ES-I3 (cell line): ENCODE results near the gene CDH26.
"Not testable (repeated sequence)": the region's sequence is repeated elsewhere in the genome, so short reads cannot be mapped to it uniquely, and the experiment has no call there.

Experiments used
- H3K36me3 ChIP-seq: 2 replicates; pipeline ENCODE4 v1.6.1; 2013; ENCODE audit warnings: mild to moderate bottlenecking, low read length, control low read depth, moderate library complexity; ENCODE audit not compliant: insufficient read depth
- H3K4me1 ChIP-seq: 2 replicates; pipeline ENCODE4 v1.6.1; 2013; ENCODE audit warnings: mild to moderate bottlenecking, control low read depth, low read length; ENCODE audit not compliant: insufficient read depth
- H3K9ac ChIP-seq: 2 replicates; pipeline ENCODE4 v1.6.1; 2013; ENCODE audit warnings: low read depth, mild to moderate bottlenecking, low read length, moderate library complexity
- H3K9me3 ChIP-seq: 2 replicates; pipeline ENCODE4 v1.6.1; 2013; ENCODE audit warnings: mild to moderate bottlenecking, low read length, moderate library complexity; ENCODE audit not compliant: control insufficient read depth, insufficient read depth

CDH26 gene

GRCh38 chr20:59948828-59949720 is 9.1 kb upstream of the CDH26 start:
- peaks cover 12% of the 10 kb centered on the region for H3K4me1 ChIP-seq
- no peaks in the 10 kb centered on the region for H3K9me3 ChIP-seq
- no peaks in the 10 kb centered on the region for H3K36me3 ChIP-seq
- H3K9ac ChIP-seq = no peak overlapping the region

- no peak overlapping the region for H3K9ac ChIP-seq
- no peaks in the 10 kb centered on the region for H3K36me3 ChIP-seq
- peaks cover 12% of the 10 kb centered on the region for H3K4me1 ChIP-seq
- H3K9me3 ChIP-seq = no peaks in the 10 kb centered on the region
Measured at GRCh38 chr20:59949911-59950310, 8.3 kb upstream of the CDH26 start.

- no peaks in the 10 kb centered on the region for H3K9me3 ChIP-seq
- H3K36me3 ChIP-seq = no peaks in the 10 kb centered on the region
- no peaks in the 10 kb centered on the region for H3K4me1 ChIP-seq
- H3K9ac ChIP-seq = no peak overlapping the region
Measured at GRCh38 chr20:59954718-59955117, 3.5 kb upstream of the CDH26 start.

GRCh38 chr20:59955131-59955796 is 3.0 kb upstream of the CDH26 start:
- no peaks in the 10 kb centered on the region for H3K9me3 ChIP-seq
- H3K4me1 ChIP-seq = no peaks in the 10 kb centered on the region
- no peaks in the 10 kb centered on the region for H3K36me3 ChIP-seq
- no peak overlapping the region for H3K9ac ChIP-seq

- H3K4me1 ChIP-seq, H3K36me3 ChIP-seq, H3K9me3 ChIP-seq, H3K9ac ChIP-seq: not testable (repeated sequence)
Measured at GRCh38 chr20:59957568-59957967, 655 bp upstream of the CDH26 start.

GRCh38 chr20:59958626-59959025 is 403 bp downstream of the CDH26 start:
- no peaks in the 10 kb centered on the region for H3K36me3 ChIP-seq
- H3K9ac ChIP-seq = no peak overlapping the region
- H3K4me1 ChIP-seq = no peaks in the 10 kb centered on the region
- no peaks in the 10 kb centered on the region for H3K9me3 ChIP-seq

GRCh38 chr20:59961423-59961822 is 3.2 kb downstream of the CDH26 start:
- Histone ChIP-seq H3K9me3 (no peaks in the 10 kb centered on the region), H3K4me1 (no peaks in the 10 kb centered on the region), H3K9ac (no peak overlapping the region), H3K36me3 (no peaks in the 10 kb centered on the region)

- no peaks in the 10 kb centered on the region for H3K4me1 ChIP-seq
- no peak overlapping the region for H3K9ac ChIP-seq
Measured at GRCh38 chr20:59962155-59962554, 3.9 kb downstream of the CDH26 start.

GRCh38 chr20:59966428-59966827 is 8.2 kb downstream of the CDH26 start:
- Histone ChIP-seq H3K36me3 (no peaks in the 10 kb centered on the region), H3K9me3 (no peaks in the 10 kb centered on the region), H3K4me1 (no peaks in the 10 kb centered on the region), H3K9ac (no peak overlapping the region)

More at GRCh38 chr20:59962155-59962554, 3.9 kb downstream of the CDH26 start:
- no peaks in the 10 kb centered on the region for H3K9me3 ChIP-seq
- no peaks in the 10 kb centered on the region for H3K36me3 ChIP-seq

- no peaks in the 10 kb centered on the region for H3K4me1 ChIP-seq
- H3K9ac ChIP-seq = no peak overlapping the region
- H3K9me3 ChIP-seq = no peaks in the 10 kb centered on the region
- H3K36me3 ChIP-seq = no peaks in the 10 kb centered on the region
Measured at GRCh38 chr20:59971428-59971827, 13.2 kb downstream of the CDH26 start.

- H3K4me1 ChIP-seq = no peaks in the 10 kb centered on the region
- H3K36me3 ChIP-seq = no peaks in the 10 kb centered on the region
- H3K9me3 ChIP-seq = no peaks in the 10 kb centered on the region
- no peak overlapping the region for H3K9ac ChIP-seq
Measured at GRCh38 chr20:59972037-59972801, 14.0 kb downstream of the CDH26 start.

- H3K36me3 ChIP-seq = no peaks in the 10 kb centered on the region
- H3K9ac ChIP-seq = no peak overlapping the region
- H3K4me1 ChIP-seq = no peaks in the 10 kb centered on the region
- H3K9me3 ChIP-seq = no peaks in the 10 kb centered on the region
Measured at GRCh38 chr20:59976156-59976782, 18.0 kb downstream of the CDH26 start.

- Histone ChIP-seq H3K4me1 (no peaks in the 10 kb centered on the region), H3K9me3 (no peaks in the 10 kb centered on the region), H3K9ac (no peak overlapping the region), H3K36me3 (no peaks in the 10 kb centered on the region)
Measured at GRCh38 chr20:59977086-59977485, 18.9 kb downstream of the CDH26 start.

GRCh38 chr20:59983076-59983475 is 24.9 kb downstream of the CDH26 start:
- no peaks in the 10 kb centered on the region; the same call in 1 of the 2 replicates for H3K4me1 ChIP-seq
- H3K9me3 ChIP-seq = no peaks in the 10 kb centered on the region
- H3K9ac ChIP-seq = no peak overlapping the region

More at GRCh38 chr20:59983076-59983475, 24.9 kb downstream of the CDH26 start:
- H3K36me3 ChIP-seq = no peaks in the 10 kb centered on the region
